Measurements from ENCODE around the gene ACADL. TPM values are rescaled to one million over a fixed set of nuclear protein-coding genes. Genes with fewer than 3 reads are reported as not detected.

ACADL gene
- total RNA-seq, 1 experiment from 2014 or later = not detected

GRCh38 chr2:210203147-210203546 is 22.1 kb downstream of the ACADL start:
- no TSS peak for BruUV-seq (replicated peaks)

GRCh38 chr2:210199854-210200253 is 25.4 kb downstream of the ACADL start:
- H2AFZ ChIP-seq (ENCODE audit: low read depth, low read length, poor library complexity, severe bottlenecking) = no peak overlapping the region
- RAD21 ChIA-PET (ENCODE audit: low non-redundant PET in 1 of 2, low total read pairs in 2 of 2, uncharacterized antibody in 2 of 2, unreplicated experiment in 2 of 2) = no interaction called here
- no peak overlapping the region for H3K9ac ChIP-seq (ENCODE audit: low read length)
- no peaks in the 10 kb centered on the region for H3K79me2 ChIP-seq (ENCODE audit: insufficient read depth, low read length)
- no TSS peak for BruUV-seq (replicated peaks)
- no peaks in the 10 kb centered on the region for H3K9me2 ChIP-seq (ENCODE audit: insufficient read depth)
- intact Hi-C loops (cut with micrococcal nuclease) = loop anchor here (1.0 to 10.0 kb wide), 6 partner anchors 223 to 1803 kb away; partner anchors contain the start of gene MAP2
- H3K4me2 ChIP-seq (ENCODE audit: low read length) = no peak overlapping the region
- POLR2A ChIA-PET = no interaction called here
- ATAC-seq (no peak), DNase-seq (ENCODE audit: low read depth, low spot score) (no peak)
- no peaks in the 10 kb centered on the region for H3K9me3 ChIP-seq (ENCODE audit: control insufficient read depth in 1 of 2, insufficient read depth in 1 of 2, low read depth in 1 of 2, low read length in 2 of 2)
- H3K27ac ChIP-seq (ENCODE audit: low read depth, low read length) = no peak overlapping the region
- peaks cover 0 to 4% of the 10 kb centered on the region in 2 experiments; a peak in 1 of 4 replicates for H3K4me1 ChIP-seq (ENCODE audit: control insufficient read depth in 1 of 2, insufficient read depth in 2 of 2, low read length in 2 of 2)
- CTCF ChIA-PET = no interaction called here
- no peaks in the 10 kb centered on the region for H3K36me3 ChIP-seq (ENCODE audit: control insufficient read depth in 1 of 2, insufficient read depth in 2 of 2, low read length in 2 of 2)
- H3K27me3 ChIP-seq (ENCODE audit: insufficient read depth, low read length) = no peaks in the 10 kb centered on the region
- no peaks in the 10 kb centered on the region for H4K20me1 ChIP-seq (ENCODE audit: insufficient read depth)
- H3K4me3 ChIP-seq (replicated peaks in 1 of 2; ENCODE audit: low read depth in 1 of 2, low read length in 2 of 2) = no peak overlapping the region
- TF ChIP-seq SIN3A (IDR thresholded peaks at IDR 0.05; ENCODE audit: low read depth) (no peak), SRF (IDR thresholded peaks at IDR 0.05; ENCODE audit: low read depth) (no peak), ZBTB33 (IDR thresholded peaks at IDR 0.05; ENCODE audit: extremely low read depth, insufficient replicate concordance, low read length) (no peak), REST (IDR thresholded peaks at IDR 0.05; ENCODE audit: low read depth) (no peak), POLR2A (IDR thresholded peaks at IDR 0.05; ENCODE audit: borderline replicate concordance, extremely low read depth, insufficient read depth, insufficient read length) (no peak), SP1 (IDR thresholded peaks at IDR 0.05; ENCODE audit: low read depth) (no peak), ZNF274 (IDR thresholded peaks at IDR 0.05; ENCODE audit: low read depth, low read length) (no peak), MAX (IDR thresholded peaks at IDR 0.05) (no peak), CBX3 (IDR thresholded peaks at IDR 0.05; ENCODE audit: low read depth) (no peak)

More at GRCh38 chr2:210203147-210203546, 22.1 kb downstream of the ACADL start:
- Histone ChIP-seq H3K4me2 (ENCODE audit: low read length) (no peak overlapping the region), H3K9ac (ENCODE audit: low read length) (no peak overlapping the region), H4K20me1 (ENCODE audit: insufficient read depth) (no peaks in the 10 kb centered on the region), H3K36me3 (ENCODE audit: control insufficient read depth in 1 of 2, insufficient read depth in 2 of 2, low read length in 2 of 2) (no peaks in the 10 kb centered on the region), H3K4me3 (replicated peaks in 1 of 2; ENCODE audit: low read depth in 1 of 2, low read length in 2 of 2) (no peak overlapping the region), H3K9me2 (ENCODE audit: insufficient read depth) (no peaks in the 10 kb centered on the region), H2AFZ (ENCODE audit: low read depth, low read length, poor library complexity, severe bottlenecking) (no peak overlapping the region), H3K27me3 (ENCODE audit: insufficient read depth, low read length) (no peaks in the 10 kb centered on the region), H3K79me2 (ENCODE audit: insufficient read depth, low read length) (no peaks in the 10 kb centered on the region), H3K9me3 (ENCODE audit: control insufficient read depth in 1 of 2, insufficient read depth in 1 of 2, low read depth in 1 of 2, low read length in 2 of 2) (no peaks in the 10 kb centered on the region), H3K27ac (ENCODE audit: low read depth, low read length) (no peak overlapping the region), H3K4me1 (ENCODE audit: control insufficient read depth in 1 of 2, insufficient read depth in 2 of 2, low read length in 2 of 2) (no peaks in the 10 kb centered on the region)
- intact Hi-C loops (cut with micrococcal nuclease) = no loop called here
- DNase-seq (ENCODE audit: low read depth, low spot score) (no peak), ATAC-seq (no peak)
- RAD21 ChIA-PET (ENCODE audit: low non-redundant PET in 1 of 2, low total read pairs in 2 of 2, uncharacterized antibody in 2 of 2, unreplicated experiment in 2 of 2) = no interaction called here
- CTCF ChIA-PET = no interaction called here
- TF ChIP-seq ZBTB33 (IDR thresholded peaks at IDR 0.05; ENCODE audit: extremely low read depth, insufficient replicate concordance, low read length) (no peak), ELF1 (IDR thresholded peaks at IDR 0.05; ENCODE audit: borderline replicate concordance, low read depth) (no peak)
- POLR2A ChIA-PET = no interaction called here

All from HCT116 (cell line).